HG02981 (cell line): ENCODE data around the gene UAP1L1.

Source experiments
- ATAC-seq: cut with Tn5 transposase; IDR thresholded peaks from one replicate; pipeline ENCODE4 v1.9.1; 2021; ENCODE audit warnings: mild to moderate bottlenecking, moderate library complexity; ENCODE audit not compliant: unreplicated experiment

The UAP1L1 gene

GRCh38 chr9:137128158-137128861 is 51.0 kb downstream of the UAP1L1 start:
- no peak for ATAC-seq

GRCh38 chr9:137128862-137129455 is 51.6 kb downstream of the UAP1L1 start:
- ATAC-seq = peak; percentile 2

- peak; percentile 83 for ATAC-seq
These were observed 52.3 kb downstream of the UAP1L1 start for GRCh38 chr9:137129456-137130175.

- peak; percentile 18 for ATAC-seq
These were observed 52.9 kb downstream of the UAP1L1 start for GRCh38 chr9:137130176-137130755.
